GM06990 (cell line): ENCODE data around the gene GPC1.

ENCODE experiments used
- DNase-seq: peaks from one replicate; pipeline ENCODE4 v3.0.0-alpha.2; 2011; ENCODE audit not compliant: insufficient read length; ENCODE audit errors: extremely low read depth
- H3K27me3 ChIP-seq: replicated peaks from 2 replicates; pipeline ENCODE4 v1.6.0; 2011; ENCODE audit warnings: low read length; ENCODE audit not compliant: control insufficient read depth, insufficient read depth
- H3K36me3 ChIP-seq: 2 replicates; pipeline ENCODE4 v1.5.1; 2011; ENCODE audit warnings: low read length; ENCODE audit not compliant: control insufficient read depth, insufficient read depth
- H3K4me3 ChIP-seq: replicated peaks from 2 replicates; pipeline ENCODE4 v1.5.1; 2011; ENCODE audit warnings: low read depth, mild to moderate bottlenecking, control low read depth, low read length
- TF ChIP-seq, protein P1 (sequence below): IDR thresholded peaks from 2 replicates; pipeline ENCODE4 v1.5.1; 2011; ENCODE audit warnings: low read length, control low read depth, mild to moderate bottlenecking, inconsistent platforms; ENCODE audit not compliant: insufficient read depth, poor library complexity, severe bottlenecking

The GPC1 gene

DNA sequence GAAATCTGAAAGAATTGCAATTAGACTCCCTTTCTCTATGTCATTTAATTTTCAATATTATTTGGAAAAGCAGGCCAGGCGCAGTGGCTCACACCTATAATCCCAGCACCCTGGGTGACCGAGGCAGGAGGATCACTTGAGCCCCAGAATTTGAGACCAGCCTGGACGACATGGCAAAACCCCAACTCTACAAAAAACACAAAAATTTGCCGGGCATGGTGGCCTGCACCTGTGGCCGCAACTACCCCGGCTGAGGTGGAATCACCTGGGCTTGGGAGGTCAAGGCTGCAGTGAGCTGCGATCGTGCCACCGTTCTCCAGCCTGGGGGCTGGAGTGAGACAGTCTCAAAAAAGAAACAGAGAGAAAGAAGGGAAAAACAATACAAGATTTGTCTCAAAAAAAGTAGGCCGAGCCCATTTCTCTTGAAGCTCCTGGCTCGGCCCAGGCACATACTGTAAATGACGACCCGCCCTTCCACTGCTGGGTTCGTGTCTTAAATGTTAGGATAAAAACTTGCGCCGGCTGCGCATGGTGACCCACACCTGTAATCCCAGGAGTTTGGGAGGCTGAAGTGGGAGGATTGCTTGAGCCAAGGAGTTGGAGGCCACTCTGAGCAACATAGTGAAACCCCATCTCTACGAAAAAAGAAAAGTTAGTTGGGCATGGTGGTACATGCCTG is 31.1 kb upstream of the GPC1 start:
- no peak overlapping the region for H3K4me3 ChIP-seq
- H3K36me3 ChIP-seq, result no peaks in the 10 kb centered on the region
- DNase-seq, result no peak
- TF ChIP-seq, protein P1, sequence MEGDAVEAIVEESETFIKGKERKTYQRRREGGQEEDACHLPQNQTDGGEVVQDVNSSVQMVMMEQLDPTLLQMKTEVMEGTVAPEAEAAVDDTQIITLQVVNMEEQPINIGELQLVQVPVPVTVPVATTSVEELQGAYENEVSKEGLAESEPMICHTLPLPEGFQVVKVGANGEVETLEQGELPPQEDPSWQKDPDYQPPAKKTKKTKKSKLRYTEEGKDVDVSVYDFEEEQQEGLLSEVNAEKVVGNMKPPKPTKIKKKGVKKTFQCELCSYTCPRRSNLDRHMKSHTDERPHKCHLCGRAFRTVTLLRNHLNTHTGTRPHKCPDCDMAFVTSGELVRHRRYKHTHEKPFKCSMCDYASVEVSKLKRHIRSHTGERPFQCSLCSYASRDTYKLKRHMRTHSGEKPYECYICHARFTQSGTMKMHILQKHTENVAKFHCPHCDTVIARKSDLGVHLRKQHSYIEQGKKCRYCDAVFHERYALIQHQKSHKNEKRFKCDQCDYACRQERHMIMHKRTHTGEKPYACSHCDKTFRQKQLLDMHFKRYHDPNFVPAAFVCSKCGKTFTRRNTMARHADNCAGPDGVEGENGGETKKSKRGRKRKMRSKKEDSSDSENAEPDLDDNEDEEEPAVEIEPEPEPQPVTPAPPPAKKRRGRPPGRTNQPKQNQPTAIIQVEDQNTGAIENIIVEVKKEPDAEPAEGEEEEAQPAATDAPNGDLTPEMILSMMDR, result no peak
- H3K27me3 ChIP-seq, result no peaks in the 10 kb centered on the region

DNA sequence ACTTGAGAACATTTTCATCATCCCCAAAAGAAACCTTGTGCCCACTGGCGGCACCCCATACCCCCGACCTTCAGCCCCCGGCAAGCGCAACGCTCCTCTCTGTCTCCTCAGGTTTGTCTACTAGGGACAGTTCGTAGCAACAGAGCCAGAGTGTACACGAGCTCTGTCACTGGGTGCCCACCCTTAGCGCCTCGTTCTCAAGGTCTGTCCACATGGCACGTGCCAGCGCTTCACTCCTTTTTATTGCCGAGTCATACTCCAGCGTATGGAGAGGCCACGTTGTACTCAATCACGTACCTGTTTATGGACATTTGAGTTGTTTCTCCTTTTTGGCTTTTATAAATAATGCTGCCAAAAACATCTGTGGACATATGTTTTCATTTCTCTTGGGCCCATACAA is 30.3 kb upstream of the GPC1 start:
- TF ChIP-seq, protein P1, result no peak
- DNase-seq, result no peak
- Histone ChIP-seq H3K36me3 (no peaks in the 10 kb centered on the region), H3K4me3 (no peak overlapping the region), H3K27me3 (no peaks in the 10 kb centered on the region)

DNA sequence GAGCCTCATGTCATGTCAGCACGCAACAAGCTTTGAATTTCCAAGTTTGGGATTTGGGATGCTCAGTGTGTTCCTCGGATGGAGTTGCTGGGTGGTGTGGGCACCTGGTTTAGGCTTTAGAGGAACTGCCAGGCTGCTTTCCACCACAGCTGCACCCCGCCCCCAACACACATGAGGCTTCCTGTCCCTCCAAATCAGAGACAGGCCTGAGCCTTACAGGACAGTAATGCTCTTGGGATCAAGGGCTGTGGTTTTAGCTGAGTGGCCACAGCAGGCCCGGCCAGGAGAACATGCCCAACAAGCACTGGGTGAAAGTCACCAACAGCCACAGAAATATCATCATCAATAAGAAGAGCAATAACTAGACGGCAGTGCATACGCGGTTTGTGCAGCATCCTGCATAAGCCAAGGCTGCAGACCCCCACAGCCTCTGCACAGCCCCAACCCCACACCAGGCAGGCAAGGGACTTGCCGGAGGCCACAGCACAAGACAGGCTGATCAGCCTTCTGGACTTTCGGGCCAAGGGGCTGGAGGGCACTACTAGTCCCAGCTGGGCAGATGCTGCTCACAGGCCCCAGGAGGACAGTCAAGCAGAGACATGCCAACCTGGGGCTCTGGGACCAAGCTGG is 29.7 kb upstream of the GPC1 start:
- Histone ChIP-seq H3K4me3 (no peak overlapping the region), H3K36me3 (no peaks in the 10 kb centered on the region), H3K27me3 (no peaks in the 10 kb centered on the region)
- DNase-seq, result no peak
- TF ChIP-seq, protein P1, result no peak

DNA sequence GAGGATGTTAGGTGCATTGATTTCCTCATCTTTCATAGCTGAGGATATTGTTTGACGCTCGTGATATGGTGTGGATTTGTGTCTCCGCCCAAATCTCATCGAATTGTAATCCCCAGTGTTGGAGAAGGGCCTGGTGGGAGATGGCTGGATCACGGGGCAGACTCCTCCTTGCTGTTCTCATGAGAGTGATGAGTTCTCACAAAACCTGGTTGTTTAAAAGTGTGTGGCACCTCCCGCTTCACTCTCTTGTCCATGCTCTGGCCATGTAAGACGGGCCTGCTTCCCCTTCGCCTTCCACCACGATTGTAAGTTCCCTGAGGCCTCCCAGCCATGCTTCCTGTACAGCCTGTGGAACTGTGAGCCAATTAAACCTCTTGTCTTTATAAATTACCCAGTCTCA is 28.4 kb upstream of the GPC1 start:
- Histone ChIP-seq H3K4me3 (no peak overlapping the region), H3K27me3 (no peaks in the 10 kb centered on the region), H3K36me3 (no peaks in the 10 kb centered on the region)
- no peak for DNase-seq
- TF ChIP-seq, protein P1, result no peak

DNA sequence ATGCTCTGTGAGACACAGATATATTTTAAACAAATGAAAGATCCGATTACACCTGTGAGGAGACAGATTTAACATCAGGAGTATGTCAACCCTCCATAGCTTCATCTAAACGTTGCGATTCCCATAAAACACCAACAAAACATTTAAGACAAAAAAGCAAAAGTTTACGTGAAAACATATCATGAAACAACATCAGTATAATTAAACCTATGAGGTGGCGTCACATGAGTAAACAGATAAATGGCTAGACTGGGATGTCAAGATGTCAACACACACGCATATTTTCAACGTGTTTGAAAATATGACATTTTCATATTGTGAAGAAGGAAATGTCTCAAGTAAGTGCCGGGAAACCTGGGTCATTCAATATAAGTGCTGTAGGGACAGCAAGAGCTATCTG is 25.5 kb upstream of the GPC1 start:
- TF ChIP-seq, protein P1, result no peak
- no peaks in the 10 kb centered on the region for H3K36me3 ChIP-seq

DNA sequence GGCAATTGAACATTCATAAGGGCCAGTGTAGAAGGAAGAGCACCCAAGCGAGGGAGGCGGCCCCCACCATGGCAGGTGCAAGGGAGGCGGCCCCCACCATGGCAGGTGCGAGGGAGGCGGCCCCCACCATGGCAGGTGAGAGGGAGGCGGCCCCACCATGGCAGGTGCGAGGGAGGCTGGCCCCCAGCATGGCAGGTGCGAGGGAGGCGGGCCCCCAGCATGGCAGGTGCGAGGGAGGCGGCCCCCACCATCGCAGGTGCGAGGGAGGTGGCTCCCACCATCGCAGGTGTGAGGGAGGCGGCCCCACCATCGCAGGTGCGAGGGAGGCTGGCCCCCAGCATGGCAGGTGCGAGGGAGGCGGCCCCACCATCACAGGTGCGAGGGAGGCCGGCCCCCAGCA is 24.7 kb upstream of the GPC1 start:
- no peaks in the 10 kb centered on the region for H3K36me3 ChIP-seq
- TF ChIP-seq, protein P1, result no peak

More for the DNA sequence above, 25.5 kb upstream of the GPC1 start:
- no peak for DNase-seq
- Histone ChIP-seq H3K4me3 (no peak overlapping the region), H3K27me3 (no peaks in the 10 kb centered on the region)

More for the DNA sequence above, 24.7 kb upstream of the GPC1 start:
- no peaks in the 10 kb centered on the region for H3K27me3 ChIP-seq
- no peak for DNase-seq
- H3K4me3 ChIP-seq, result no peak overlapping the region
